Glutamatergic neuron (in vitro differentiated cells): Measurements from ENCODE around the gene NR2F1-AS1. TPM values are rescaled to one million over a fixed set of nuclear protein-coding genes. Genes with fewer than 3 reads are reported as not detected.
"Not testable (repeated sequence)": the region's sequence is repeated elsewhere in the genome, so short reads cannot be mapped to it uniquely, and the experiment has no call there.

Source experiments
- DNase-seq: peaks from one replicate; pipeline ENCODE4 v3.0.0; 2022
- H3K27ac Mint-ChIP-seq: one replicate; pipeline ENCODE4 v1.8.0; 2020; ENCODE audit warnings: mild to moderate bottlenecking, mixed read lengths, inconsistent platforms; ENCODE audit not compliant: unreplicated experiment
- H3K27me3 Mint-ChIP-seq: one replicate; pipeline ENCODE4 v1.8.0; 2020; ENCODE audit warnings: mild to moderate bottlenecking, moderate library complexity, mixed read lengths, inconsistent platforms; ENCODE audit not compliant: unreplicated experiment
- H3K36me3 Mint-ChIP-seq: one replicate; pipeline ENCODE4 v1.8.0; 2020; ENCODE audit warnings: mild to moderate bottlenecking, mixed read lengths, inconsistent platforms; ENCODE audit not compliant: unreplicated experiment
- H3K4me1 Mint-ChIP-seq: one replicate; pipeline ENCODE4 v1.8.0; 2020; ENCODE audit warnings: mild to moderate bottlenecking, low read depth, mixed read lengths, inconsistent platforms; ENCODE audit not compliant: unreplicated experiment
- H3K4me3 Mint-ChIP-seq: one replicate; pipeline ENCODE4 v1.8.0; 2020; ENCODE audit warnings: mild to moderate bottlenecking, mixed read lengths, inconsistent platforms; ENCODE audit not compliant: unreplicated experiment
- H3K9me3 Mint-ChIP-seq: one replicate; pipeline ENCODE4 v1.8.0; 2020; ENCODE audit warnings: mild to moderate bottlenecking, moderate library complexity, mixed read lengths, inconsistent platforms; ENCODE audit not compliant: unreplicated experiment
- CTCF ChIP-seq: fragments of 200-600 bp; sonication (generic); IDR thresholded peaks from one replicate; pipeline ENCODE4 v1.5.0; 2021; ENCODE audit not compliant: partially characterized antibody, unreplicated experiment
- total RNA-seq: library from RNA; stranded (reverse); fragmentation: NEBNext Ultra II Directional; extraction: Animal tissue kit (Norgen Biotek cat#: 25700); gene quantifications from one replicate; pipeline ENCODE4 v1.2.1, GENCODE V29; 2021; ENCODE audit not compliant: unreplicated experiment

Gene NR2F1-AS1
- total RNA-seq, 1 donor from 2014 or later: 0.39 TPM

GRCh38 chr5:93477816-93478215, 103.2 kb downstream of the NR2F1-AS1 start:
- peaks cover 2% of the 10 kb centered on the region for H3K27me3 Mint-ChIP-seq
- H3K36me3 Mint-ChIP-seq: no peaks in the 10 kb centered on the region
- H3K4me1 Mint-ChIP-seq: no peaks in the 10 kb centered on the region
- no peak for TF ChIP-seq CTCF
- no peaks in the 10 kb centered on the region for H3K9me3 Mint-ChIP-seq
- no peak overlapping the region for H3K27ac Mint-ChIP-seq
- DNase-seq: no peak
- no peak overlapping the region for H3K4me3 Mint-ChIP-seq

GRCh38 chr5:93476251-93476742, 104.7 kb downstream of the NR2F1-AS1 start:
- peaks cover 2% of the 10 kb centered on the region for H3K27me3 Mint-ChIP-seq
- H3K9me3 Mint-ChIP-seq: no peaks in the 10 kb centered on the region
- TF ChIP-seq CTCF: no peak
- DNase-seq: no peak
- H3K4me3 Mint-ChIP-seq: no peak overlapping the region
- H3K36me3 Mint-ChIP-seq: no peaks in the 10 kb centered on the region
- H3K4me1 Mint-ChIP-seq: no peaks in the 10 kb centered on the region
- no peak overlapping the region for H3K27ac Mint-ChIP-seq

GRCh38 chr5:93462916-93463315, 118.1 kb downstream of the NR2F1-AS1 start:
- Mint-ChIP-seq H3K4me1 (no peaks in the 10 kb centered on the region), H3K27ac (no peak overlapping the region), H3K4me3 (no peak overlapping the region), H3K36me3 (peaks cover 15% of the 10 kb centered on the region), H3K27me3 (no peaks in the 10 kb centered on the region), H3K9me3 (peaks cover 4% of the 10 kb centered on the region)
- TF ChIP-seq CTCF: no peak
- no peak for DNase-seq

- Mint-ChIP-seq H3K36me3 (peaks cover 20% of the 10 kb centered on the region), H3K9me3 (peaks cover 6% of the 10 kb centered on the region)
Observed at GRCh38 chr5:93461756-93462155, 119.3 kb downstream of the NR2F1-AS1 start.

GRCh38 chr5:93460286-93460685, 120.7 kb downstream of the NR2F1-AS1 start:
- H3K27me3 Mint-ChIP-seq: no peaks in the 10 kb centered on the region
- no peak for TF ChIP-seq CTCF
- no peaks in the 10 kb centered on the region for H3K4me1 Mint-ChIP-seq
- H3K36me3 Mint-ChIP-seq: peaks cover 20% of the 10 kb centered on the region
- H3K4me3 Mint-ChIP-seq: no peak overlapping the region
- H3K9me3 Mint-ChIP-seq: peaks cover 6% of the 10 kb centered on the region
- H3K27ac Mint-ChIP-seq: no peak overlapping the region
- no peak for DNase-seq

More at GRCh38 chr5:93461756-93462155, 119.3 kb downstream of the NR2F1-AS1 start:
- TF ChIP-seq CTCF: no peak
- Mint-ChIP-seq H3K27me3 (no peaks in the 10 kb centered on the region), H3K4me1 (no peaks in the 10 kb centered on the region), H3K4me3 (no peak overlapping the region), H3K27ac (no peak overlapping the region)
- no peak for DNase-seq

GRCh38 chr5:93456796-93457195, 124.2 kb downstream of the NR2F1-AS1 start:
- not testable (repeated sequence) for DNase-seq, H3K27me3 Mint-ChIP-seq, H3K4me3 Mint-ChIP-seq, H3K27ac Mint-ChIP-seq, H3K9me3 Mint-ChIP-seq, H3K36me3 Mint-ChIP-seq, H3K4me1 Mint-ChIP-seq
